NCI-H1105 (cell line): Measurements from ENCODE around the gene NPS.

ENCODE experiments used
- DNase-seq: peaks from one replicate; lab custom pipeline; 2025; lab: John Stamatoyannopoulos, UW

NPS gene, protein sequence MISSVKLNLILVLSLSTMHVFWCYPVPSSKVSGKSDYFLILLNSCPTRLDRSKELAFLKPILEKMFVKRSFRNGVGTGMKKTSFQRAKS

GRCh38 chr10:127549009-127549408 lies at the start of gene NPS:
Gene NPS, plus strand, starts transcription at chr10:127549309. Its CDS starts 60 bp downstream, at chr10:127549369.
- no peak for DNase-seq

- no peak for DNase-seq
Observed at GRCh38 chr10:127500127-127500526, 49.0 kb upstream of the NPS start.

DNA sequence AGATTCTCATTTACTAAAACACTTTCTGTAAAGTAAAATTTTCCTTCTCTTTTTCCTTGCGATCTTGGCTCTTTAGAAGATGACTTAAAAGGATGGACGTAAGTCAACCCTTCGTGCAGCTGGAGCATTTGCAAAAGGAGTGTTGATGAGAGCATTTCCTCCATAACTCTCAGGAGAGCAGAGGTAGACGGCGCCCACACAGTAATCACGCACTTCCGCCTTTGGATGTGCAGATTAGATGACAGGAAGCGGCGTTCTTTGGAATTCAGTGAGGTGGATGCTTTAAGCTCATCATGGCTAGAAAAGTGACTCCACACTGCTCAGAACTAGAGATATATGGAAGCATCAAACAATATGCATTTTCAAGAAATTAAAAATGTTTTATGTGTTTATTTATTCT lies 43.0 kb upstream of the NPS start:
- DNase-seq = no peak

- DNase-seq = no peak
Observed at GRCh38 chr10:127522298-127522697, 26.8 kb upstream of the NPS start.

GRCh38 chr10:127523476-127523875 lies 25.6 kb upstream of the NPS start:
- DNase-seq = no peak

- DNase-seq = no peak
Observed at GRCh38 chr10:127524229-127524628, 24.9 kb upstream of the NPS start.

DNA sequence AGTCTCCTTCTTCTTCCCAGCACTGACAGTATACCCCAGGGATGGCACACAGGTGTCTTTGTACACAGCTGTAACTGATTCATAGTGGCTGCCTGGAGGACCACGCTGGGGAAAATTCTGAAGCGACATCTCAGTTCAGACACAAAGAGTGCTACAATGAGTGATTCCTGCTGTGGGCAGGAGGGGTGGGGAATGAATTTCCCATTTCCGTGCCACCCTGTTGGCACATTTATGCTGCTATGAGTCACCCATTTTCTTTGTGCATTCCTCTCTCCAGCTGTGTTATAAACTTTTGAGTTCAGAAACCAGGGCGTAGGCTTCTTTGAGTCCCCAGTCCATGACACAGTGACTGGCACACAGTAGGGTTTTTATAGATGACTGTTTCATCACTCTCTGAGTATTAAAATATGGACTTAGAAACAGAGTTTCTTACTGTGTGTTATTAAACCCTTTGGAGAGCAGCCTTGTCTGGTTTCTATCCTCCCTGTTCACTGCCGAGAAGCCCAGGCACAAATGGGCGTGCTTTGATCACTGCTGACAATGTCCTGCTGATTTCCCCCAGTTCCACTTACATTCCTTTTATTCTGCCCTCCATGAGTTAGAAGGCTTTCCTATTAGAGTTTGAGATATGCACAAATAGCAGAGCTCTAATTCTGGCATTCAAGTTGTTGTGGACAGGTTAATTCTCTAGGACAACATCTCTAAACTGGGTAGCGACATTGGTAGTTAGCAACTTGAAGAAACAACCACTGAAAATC lies 24.0 kb upstream of the NPS start:
- no peak for DNase-seq

- no peak for DNase-seq
Observed at GRCh38 chr10:127525686-127526085, 23.4 kb upstream of the NPS start.

DNA sequence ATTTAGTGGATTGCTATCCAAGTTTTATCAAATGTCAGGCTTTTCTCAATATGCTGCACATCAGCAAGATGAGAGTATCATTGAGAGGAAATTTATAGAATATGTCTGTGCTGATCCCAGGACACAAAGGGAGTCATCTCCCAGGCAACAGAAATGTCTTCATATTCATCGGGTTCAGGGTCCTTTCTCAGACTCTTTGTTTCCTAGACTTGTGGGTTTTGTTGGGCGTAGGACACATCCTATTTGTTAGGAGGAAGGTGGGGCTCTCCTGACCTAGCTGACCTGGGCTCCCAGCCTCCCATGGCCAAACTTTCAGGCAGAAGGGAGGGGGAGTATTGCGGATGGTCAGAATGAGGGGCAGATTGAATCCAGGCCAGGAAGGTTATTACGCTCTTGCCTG lies 22.9 kb upstream of the NPS start:
- DNase-seq = peak; percentile 28

DNA sequence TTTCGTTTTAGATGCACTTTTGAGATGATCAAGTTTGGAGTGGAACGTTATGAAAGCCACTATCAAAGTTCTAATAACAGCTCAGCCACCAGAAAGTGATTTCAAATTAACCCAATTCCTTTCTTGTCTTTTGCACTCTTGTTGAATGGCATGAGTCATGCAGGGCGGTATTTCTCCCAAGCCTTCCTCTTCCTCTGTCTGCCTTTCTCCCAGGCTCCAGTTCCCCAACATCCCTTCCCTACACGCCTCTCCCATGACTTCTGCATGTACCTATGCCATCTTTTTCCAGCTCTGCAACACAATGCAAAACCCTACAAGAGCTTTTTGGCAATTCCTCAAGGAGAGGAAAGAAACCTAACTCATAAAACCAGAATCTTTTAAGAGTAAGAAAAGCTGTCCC lies 21.8 kb upstream of the NPS start:
- DNase-seq = no peak

- DNase-seq = no peak
Observed at GRCh38 chr10:127527891-127528290, 21.2 kb upstream of the NPS start.

- DNase-seq = no peak
Observed at GRCh38 chr10:127532193-127532592, 16.9 kb upstream of the NPS start.

DNA sequence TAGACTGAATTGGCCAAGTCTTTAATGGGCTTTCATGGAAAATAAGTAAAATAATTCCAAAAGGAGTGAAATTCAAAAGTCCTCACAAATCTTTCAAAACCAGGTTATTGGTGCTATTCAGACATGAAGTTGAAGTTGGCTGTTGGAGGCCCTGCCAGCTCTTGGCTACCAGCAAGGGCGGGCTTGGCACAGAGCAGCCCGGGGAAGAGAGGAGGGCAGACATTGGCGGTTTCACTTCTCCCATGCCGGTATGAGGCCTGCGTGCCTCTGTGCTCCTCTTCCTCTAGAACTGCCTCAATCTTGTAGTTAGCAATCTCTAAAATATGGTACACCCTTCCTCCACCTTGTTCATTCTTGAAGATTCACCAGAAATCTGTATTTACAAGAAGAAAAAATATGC lies 16.4 kb upstream of the NPS start:
- DNase-seq = no peak

- DNase-seq = no peak
Observed at GRCh38 chr10:127534074-127534473, 15.0 kb upstream of the NPS start.

- DNase-seq = no peak
Observed at GRCh38 chr10:127534496-127534895, 14.6 kb upstream of the NPS start.

DNA sequence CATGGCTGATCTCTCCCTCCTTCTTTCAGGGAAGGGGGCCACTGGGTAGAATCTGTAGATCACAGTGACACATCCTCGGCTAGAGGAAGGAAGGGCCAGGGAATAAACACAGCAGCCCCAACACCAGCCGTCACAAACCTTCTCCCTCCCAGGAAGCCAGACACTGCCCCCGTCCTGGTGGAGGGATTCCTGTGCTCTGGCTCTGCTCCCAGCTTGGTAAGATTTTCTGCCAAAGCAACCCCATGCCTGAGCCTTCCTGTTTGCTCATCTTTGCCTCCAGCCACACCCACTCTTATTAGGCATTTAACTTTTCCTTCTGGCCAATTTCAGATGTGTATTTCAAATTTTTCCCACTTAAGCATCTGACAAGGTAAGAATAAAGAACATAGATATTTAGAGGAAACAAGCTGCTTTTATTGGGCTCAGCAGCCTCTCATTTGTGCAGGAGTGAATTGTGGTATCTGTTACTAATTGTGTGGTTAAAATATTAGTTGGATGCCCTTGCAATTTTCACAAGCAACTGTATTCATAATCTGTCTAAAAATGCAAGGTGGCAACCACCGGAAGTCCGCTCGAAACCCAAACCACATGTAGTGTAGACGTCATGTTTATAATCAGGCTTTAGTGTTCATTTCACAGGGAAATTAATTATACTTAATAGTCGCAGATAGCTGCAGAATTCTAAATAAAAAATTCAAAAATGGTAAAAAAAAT lies 13.2 kb upstream of the NPS start:
- DNase-seq = no peak

DNA sequence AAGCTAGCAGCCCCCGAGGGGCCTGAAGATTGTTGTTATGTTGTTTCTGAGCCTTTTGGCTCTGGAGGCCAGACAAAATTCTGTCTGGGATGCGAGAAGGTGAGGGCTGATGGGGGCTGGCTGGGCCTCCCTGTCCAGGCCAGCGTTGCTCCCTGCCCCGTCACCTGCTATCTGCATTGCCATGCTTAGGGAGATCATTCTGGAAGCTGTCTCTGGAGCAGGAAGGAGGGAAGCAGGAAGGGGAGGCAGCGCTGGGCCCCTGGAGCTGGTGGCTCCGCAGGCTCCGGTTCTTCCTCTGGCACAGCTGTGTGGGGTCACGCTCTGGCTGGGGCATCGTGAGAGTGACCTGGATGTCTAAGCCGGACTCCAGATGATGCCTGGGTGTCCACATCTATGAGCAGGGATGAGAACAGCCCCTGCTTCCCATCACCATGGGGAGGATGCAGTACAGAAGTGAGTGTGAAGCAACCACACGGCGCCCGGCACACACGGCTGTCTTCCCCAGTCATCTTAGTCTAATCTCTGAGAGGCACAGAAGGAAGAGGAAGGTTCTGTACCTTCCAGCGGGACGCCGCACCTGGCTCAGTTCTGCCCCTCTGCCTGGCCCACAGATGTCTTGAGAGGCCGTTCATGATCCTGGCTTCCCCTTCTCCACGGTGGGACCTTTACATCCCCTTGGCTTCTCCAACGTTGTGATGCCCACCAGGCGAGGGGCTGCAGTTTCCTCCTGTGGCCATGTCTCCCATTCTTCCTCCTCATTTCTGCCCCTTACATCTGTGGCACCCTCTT lies 11.9 kb upstream of the NPS start:
- DNase-seq = no peak

DNA sequence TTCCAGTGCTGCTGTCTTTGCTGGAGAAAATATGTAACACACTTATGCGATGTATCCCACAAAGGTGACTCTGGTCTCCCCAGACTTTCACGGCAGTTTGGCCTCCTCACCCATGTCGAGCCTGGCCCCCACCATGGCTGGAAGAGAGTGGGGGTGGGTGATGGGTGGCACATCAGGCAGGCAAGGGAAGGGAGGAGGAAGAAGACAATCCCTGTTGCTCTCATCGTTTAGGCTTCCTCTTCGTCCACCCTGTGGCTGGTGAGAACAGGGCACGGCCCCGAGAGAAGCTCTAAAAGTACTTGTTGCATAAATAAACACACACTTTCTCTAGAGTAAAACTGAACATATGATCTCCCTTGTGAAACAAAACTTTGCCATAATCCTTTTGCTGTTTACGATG lies 11.2 kb upstream of the NPS start:
- no peak for DNase-seq

DNA sequence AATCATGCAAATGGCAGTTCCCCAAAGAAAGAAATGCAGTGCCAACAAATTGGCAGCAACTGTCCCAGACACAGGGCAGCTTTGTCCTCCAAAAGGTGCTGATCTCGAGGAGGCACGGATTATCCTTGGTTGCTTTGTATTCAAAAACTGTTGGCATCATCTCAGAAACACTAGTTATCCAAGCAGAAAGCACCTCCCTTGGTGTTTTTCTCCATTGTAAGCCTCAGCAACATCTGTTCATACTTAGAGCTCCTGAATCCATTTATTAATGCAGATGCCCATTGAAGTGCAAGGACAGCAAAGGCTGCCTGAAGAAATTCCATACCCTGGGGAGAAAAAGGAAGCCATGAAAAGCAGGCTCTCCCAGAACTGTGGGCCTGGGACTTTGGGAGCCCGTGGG lies 1.1 kb upstream of the NPS start:
- no peak for DNase-seq

DNA sequence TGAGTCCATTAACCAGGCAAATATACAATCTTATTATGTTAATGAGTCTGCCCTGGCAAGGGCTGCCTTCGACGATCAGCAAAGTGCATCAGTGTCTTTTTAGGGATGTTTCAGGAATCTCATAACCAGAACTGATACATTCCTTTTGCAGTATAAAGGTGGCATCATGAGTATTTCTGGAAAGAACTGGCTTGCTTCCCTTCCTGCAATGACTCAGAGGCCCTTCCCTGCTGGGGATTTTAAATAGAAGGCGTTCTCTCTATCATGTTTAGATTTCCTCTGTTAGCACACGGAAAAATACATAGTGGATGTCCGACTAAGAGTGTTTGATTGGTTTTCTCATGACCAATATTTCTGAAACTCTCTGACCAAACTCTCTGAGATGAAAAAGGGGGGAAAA lies 1.8 kb downstream of the NPS start:
- no peak for DNase-seq

DNA sequence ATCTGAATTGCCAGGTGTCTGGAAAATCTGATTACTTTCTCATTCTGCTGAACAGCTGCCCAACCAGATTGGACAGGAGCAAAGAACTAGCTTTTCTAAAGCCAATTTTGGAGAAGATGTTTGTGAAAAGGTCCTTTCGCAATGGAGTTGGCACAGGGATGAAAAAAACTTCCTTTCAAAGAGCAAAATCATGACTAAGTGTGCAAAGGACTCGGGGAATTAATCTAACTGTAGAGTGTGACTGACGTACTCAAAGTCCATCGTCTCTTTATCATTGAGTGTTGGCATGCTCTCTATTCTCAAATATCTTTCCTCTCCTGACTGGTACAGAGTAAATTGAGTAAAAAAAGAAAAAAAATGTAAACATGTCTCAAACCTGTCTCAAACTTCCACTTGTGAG lies 3.3 kb downstream of the NPS start:
- DNase-seq = no peak

GRCh38 chr10:127553417-127553816 lies 4.3 kb downstream of the NPS start:
- DNase-seq = no peak

DNA sequence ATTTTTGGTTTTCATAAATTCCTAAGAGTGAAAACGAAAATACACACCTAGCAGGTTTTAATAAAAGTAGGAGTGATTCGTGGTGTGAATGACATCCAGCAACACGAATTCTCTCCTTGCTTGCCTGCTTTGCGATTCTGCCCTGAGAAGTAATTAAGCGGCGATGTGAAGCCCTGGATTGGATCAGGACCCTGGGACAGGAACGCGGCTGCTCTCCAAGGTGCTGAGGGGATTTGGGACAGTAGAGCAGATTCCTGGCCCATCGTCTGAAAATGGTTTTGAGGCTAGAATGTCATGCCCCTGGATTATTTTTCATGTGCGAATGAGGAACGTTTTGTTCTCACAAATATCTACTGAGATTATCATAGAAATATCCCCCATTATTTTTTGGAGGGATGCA lies 7.8 kb downstream of the NPS start:
- DNase-seq = no peak
